CD4-positive, alpha-beta memory T cell (primary cell): ENCODE measurements around the gene HMGXB4. TPM values are rescaled to one million over a fixed set of nuclear protein-coding genes. Genes with fewer than 3 reads are reported as not detected.

Source experiments
- CTCF ChIA-PET: fragments of 350-600 bp; sonication (Branson Sonifier 250); formaldehyde crosslinking; loops from one replicate; lab custom pipeline; 2021; ENCODE audit warnings: inconsistent platforms; ENCODE audit not compliant: partially characterized antibody; lab: Charles Lee
- POLR2A ChIA-PET: fragments of 350-600 bp; sonication (Branson Sonifier 250); formaldehyde crosslinking; loops from one replicate; lab custom pipeline; 2021; ENCODE audit not compliant: partially characterized antibody; lab: Charles Lee
- DNase-seq, 5 donors: peaks; one replicate each; pipeline versions ENCODE4 v3.0.0 to v3.0.0-alpha.2; 2020 to 2022; ENCODE audit warnings: mixed read lengths in 1 of 5
- H3K27ac ChIP-seq: one replicate; pipeline ENCODE4 v1.7.0; 2013; ENCODE audit warnings: low read depth, low read length
- H3K27me3 ChIP-seq: 2 replicates; pipeline ENCODE4 v1.7.0; 2013; ENCODE audit warnings: mild to moderate bottlenecking, low read length, moderate library complexity; ENCODE audit not compliant: insufficient read depth
- H3K36me3 ChIP-seq: 2 replicates; pipeline ENCODE4 v1.7.0; 2013; ENCODE audit warnings: mild to moderate bottlenecking, low read length, moderate library complexity; ENCODE audit not compliant: insufficient read depth
- H3K4me1 ChIP-seq: 2 replicates; pipeline ENCODE4 v1.7.0; 2013; ENCODE audit warnings: mild to moderate bottlenecking, low read length, moderate library complexity; ENCODE audit not compliant: insufficient read depth
- H3K4me3 ChIP-seq, 2 donors: one replicate each; pipeline ENCODE4 v1.7.0; 2013; ENCODE audit warnings: low read length in 2 of 2, mild to moderate bottlenecking in 1 of 2
- H3K9me3 ChIP-seq, 2 donors: one replicate each; pipeline ENCODE4 v1.7.0; 2013; ENCODE audit warnings: low read length in 2 of 2, control low read depth in 1 of 2; ENCODE audit not compliant: control insufficient read depth in 1 of 2
- H3K27ac Mint-ChIP-seq, 7 donors: one replicate each; pipeline ENCODE4 v1.8.0; 2020 to 2021; ENCODE audit warnings: mixed read lengths in 7 of 7, mild to moderate bottlenecking in 6 of 7, inconsistent platforms in 3 of 7, moderate library complexity in 3 of 7
- H3K27me3 Mint-ChIP-seq, 2 donors: one replicate each; pipeline ENCODE4 v1.8.0; 2020 to 2021; ENCODE audit warnings: mixed read lengths in 2 of 2
- H3K36me3 Mint-ChIP-seq, 2 donors: one replicate each; pipeline ENCODE4 v1.8.0; 2020 to 2021; ENCODE audit warnings: mixed read lengths in 2 of 2, inconsistent platforms in 1 of 2, mild to moderate bottlenecking in 1 of 2
- H3K4me1 Mint-ChIP-seq, 4 donors: one replicate each; pipeline ENCODE4 v1.8.0; 2020 to 2021; ENCODE audit warnings: mixed read lengths in 4 of 4, mild to moderate bottlenecking in 1 of 4
- H3K4me3 Mint-ChIP-seq, 8 donors: one replicate each; pipeline ENCODE4 v1.8.0; 2020 to 2021; ENCODE audit warnings: mixed read lengths in 8 of 8, mild to moderate bottlenecking in 7 of 8, moderate library complexity in 6 of 8, inconsistent platforms in 3 of 8
- H3K9me3 Mint-ChIP-seq, 8 donors: one replicate each; pipeline ENCODE4 v1.8.0; 2020 to 2021; ENCODE audit warnings: mixed read lengths in 8 of 8, mild to moderate bottlenecking in 5 of 8, inconsistent platforms in 3 of 8, moderate library complexity in 1 of 8
- intact Hi-C: fragments of 100-400 bp; cut with micrococcal nuclease; formaldehyde crosslinking; loops from one replicate; pipeline ENCODE4 v1.15.1; 2023
- polyA plus RNA-seq, 2 donors: library from polyadenylated mRNA; unstranded; fragments of 300-500 nt; fragmentation: Illumina TruSeq; gene quantifications; one replicate each; pipeline ENCODE4 v1.2.3, GENCODE V29; 2021
- total RNA-seq, 2 experiments: library from RNA; stranded (reverse); gene quantifications; one replicate each; pipeline ENCODE4 v1.2.3, GENCODE V29; 2021

Gene HMGXB4
- total and polyA plus RNA-seq, 4 experiments from 2014 or later = 8.7 to 25.3 (median 17.5) TPM

DNA sequence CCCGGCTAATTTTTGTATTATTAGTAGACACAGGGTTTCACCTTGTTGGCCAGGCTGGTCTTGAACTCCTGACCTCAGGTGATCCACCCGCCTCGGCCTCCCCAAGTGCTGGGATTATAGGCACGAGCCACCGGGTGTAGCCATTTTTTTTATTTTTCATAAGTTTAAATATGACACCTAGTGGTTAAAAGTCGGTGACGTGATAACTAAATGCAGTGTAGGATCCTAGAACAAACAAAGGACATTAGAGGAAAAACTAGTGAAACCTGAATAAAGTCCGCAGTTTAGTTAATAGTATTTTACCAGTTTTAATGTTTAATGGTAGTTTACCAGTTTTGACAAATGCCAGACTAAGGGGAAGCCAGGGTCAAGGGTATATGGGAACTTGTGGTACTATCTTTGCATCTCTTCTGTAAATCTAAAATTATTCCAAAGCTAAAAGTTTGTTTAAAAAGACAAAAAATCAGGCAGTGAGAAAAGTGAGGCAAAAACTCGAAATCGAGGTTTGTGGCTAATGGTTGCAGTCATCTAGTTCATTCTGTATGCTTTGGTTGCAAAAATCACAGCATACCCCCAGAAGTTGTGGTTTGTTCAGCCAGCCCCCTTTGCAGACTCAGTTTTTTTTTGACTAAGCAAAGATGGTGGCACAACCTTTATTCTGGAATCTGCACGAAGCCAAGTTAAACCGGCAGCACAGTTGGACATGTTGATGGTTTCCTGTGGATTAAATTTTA, 72.0 kb downstream of the HMGXB4 start:
- POLR2A ChIA-PET = interaction anchor here (0.8 to 3.2 kb wide), 6 partner anchors 17 to 72 kb away, joined by 4 to 34 read pairs (median 8); partner anchors contain the start of genes HMGXB4 and TOM1
- H3K27ac Mint-ChIP-seq = peak overlapping the region; percentile 31 to 96 (median 77)

DNA sequence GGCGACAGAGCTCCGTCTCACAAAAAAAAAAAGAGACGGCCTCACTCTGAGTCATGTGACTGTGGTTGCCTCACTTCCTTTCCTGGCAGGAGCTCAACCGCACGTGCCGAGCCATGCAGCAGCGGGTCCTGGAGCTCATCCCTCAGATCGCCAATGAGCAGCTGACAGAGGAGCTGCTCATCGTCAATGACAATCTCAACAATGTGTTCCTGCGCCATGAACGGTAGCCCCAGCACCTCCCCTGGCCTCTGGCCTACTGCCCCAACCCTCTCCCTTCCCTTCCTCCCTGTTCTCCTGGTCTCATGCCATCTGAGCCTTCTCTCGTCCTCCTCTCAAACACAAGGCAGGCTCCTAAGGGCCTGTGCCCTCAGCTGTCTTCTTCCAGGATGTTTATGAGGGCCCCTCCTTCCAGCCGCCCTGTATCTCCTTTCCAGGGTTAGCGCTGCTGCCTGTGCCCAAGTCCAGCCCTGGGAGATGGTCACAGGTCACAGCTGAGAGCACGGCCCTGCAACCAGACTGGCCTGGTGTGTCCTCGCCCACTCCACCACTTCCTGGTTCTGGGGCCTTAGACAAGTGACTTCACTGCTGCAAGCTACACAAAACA, 73.1 kb downstream of the HMGXB4 start:
- peak overlapping the region; percentile 86 to 97 (median 93) for H3K27ac Mint-ChIP-seq
- CTCF ChIA-PET = interaction anchor here (0.9 to 4.3 kb wide), 11 partner anchors 14 to 73 kb away, joined by 3 to 26 read pairs (median 5); partner anchors contain the start of genes HMGXB4 and TOM1
- Histone ChIP-seq H3K27me3 (no peaks in the 10 kb centered on the region), H3K4me1 (peaks cover 49% of the 10 kb centered on the region), H3K9me3 (no peaks in the 10 kb centered on the region), H3K36me3 (peaks cover 72% of the 10 kb centered on the region), H3K4me3 (no peak overlapping the region), H3K27ac (peak overlapping the region; percentile 30)
- no peaks in the 10 kb centered on the region for H3K27me3 Mint-ChIP-seq
- H3K36me3 Mint-ChIP-seq = peaks cover 22 to 75% of the 10 kb centered on the region in 2 donors
- H3K4me1 Mint-ChIP-seq = peaks cover 17 to 59% (median 38%) of the 10 kb centered on the region in 4 donors
- intact Hi-C loops = loop anchor here (1.0 kb wide), 1 partner anchor 30 kb away; no protein-coding TSS in a partner anchor
- POLR2A ChIA-PET = interaction anchor here (0.8 to 3.2 kb wide), 9 partner anchors 10 to 73 kb away, joined by 4 to 34 read pairs (median 7); partner anchors contain the start of genes HMGXB4 and TOM1
- peaks cover 0 to 2% (median 0%) of the 10 kb centered on the region in 8 donors for H3K9me3 Mint-ChIP-seq
- peak; percentile 50 to 76 (median 52) for DNase-seq
- H3K4me3 Mint-ChIP-seq = peak overlapping the region; percentile 24 to 81 (median 70)

More for the DNA sequence above, 72.0 kb downstream of the HMGXB4 start:
- Histone ChIP-seq H3K4me1 (peaks cover 39% of the 10 kb centered on the region), H3K9me3 (no peaks in the 10 kb centered on the region), H3K36me3 (peaks cover 66% of the 10 kb centered on the region), H3K4me3 (no peak overlapping the region), H3K27ac (no peak overlapping the region), H3K27me3 (no peaks in the 10 kb centered on the region)
- Mint-ChIP-seq H3K36me3 (peaks cover 30 to 75% of the 10 kb centered on the region in 2 donors), H3K9me3 (peaks cover 0 to 2% (median 0%) of the 10 kb centered on the region in 8 donors), H3K4me1 (peaks cover 17 to 52% (median 32%) of the 10 kb centered on the region in 4 donors), H3K4me3 (peak overlapping the region in 4 of 8 donors; percentile 25 to 73 (median 34)), H3K27me3 (no peaks in the 10 kb centered on the region)
- intact Hi-C loops = no loop called here
- DNase-seq = no peak
- CTCF ChIA-PET = interaction anchor here (0.9 to 4.3 kb wide), 14 partner anchors 13 to 179 kb away, joined by 3 to 26 read pairs (median 3); partner anchors contain the start of genes HMGXB4 and TOM1

DNA sequence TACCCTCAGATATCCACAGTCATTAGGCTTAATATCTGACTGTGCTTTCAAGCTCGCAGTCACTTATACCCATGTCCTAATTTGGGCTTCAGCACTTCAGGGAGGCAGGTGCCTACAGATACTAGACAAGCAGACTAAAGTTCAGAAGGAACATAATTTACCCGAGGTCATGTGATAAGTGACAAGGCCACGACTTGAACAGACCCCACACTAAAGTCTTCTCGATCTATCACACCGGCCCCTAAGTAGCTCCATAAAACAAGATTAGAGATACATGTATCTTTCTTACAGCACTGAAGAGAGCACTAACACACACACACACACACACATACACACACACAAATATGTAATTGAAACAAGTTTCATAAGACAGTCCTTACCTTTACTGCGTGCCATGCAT, 75.0 kb downstream of the HMGXB4 start:
- ChIA-PET CTCF (interaction anchor here (4.3 kb wide), 1 partner anchor 34 kb away, joined by 26 read pairs; the partner anchor contains the start of gene TOM1), POLR2A (no interaction called here)
- H3K36me3 ChIP-seq = peaks cover 58% of the 10 kb centered on the region
- H3K4me1 ChIP-seq = peaks cover 58% of the 10 kb centered on the region
- DNase-seq = no peak
- no peaks in the 10 kb centered on the region for H3K27me3 ChIP-seq
- H3K27me3 Mint-ChIP-seq = no peaks in the 10 kb centered on the region
- no peak overlapping the region for H3K27ac ChIP-seq
- H3K36me3 Mint-ChIP-seq = peaks cover 15 to 73% of the 10 kb centered on the region in 2 donors
- H3K9me3 Mint-ChIP-seq = no peaks in the 10 kb centered on the region
- peaks cover 22 to 72% (median 43%) of the 10 kb centered on the region in 4 donors for H3K4me1 Mint-ChIP-seq
- H3K27ac Mint-ChIP-seq = peak overlapping the region in 6 of 7 donors; percentile 26 to 78 (median 52)
- no peaks in the 10 kb centered on the region for H3K9me3 ChIP-seq
- H3K4me3 ChIP-seq = no peak overlapping the region
- H3K4me3 Mint-ChIP-seq = no peak overlapping the region
- intact Hi-C loops = no loop called here

DNA sequence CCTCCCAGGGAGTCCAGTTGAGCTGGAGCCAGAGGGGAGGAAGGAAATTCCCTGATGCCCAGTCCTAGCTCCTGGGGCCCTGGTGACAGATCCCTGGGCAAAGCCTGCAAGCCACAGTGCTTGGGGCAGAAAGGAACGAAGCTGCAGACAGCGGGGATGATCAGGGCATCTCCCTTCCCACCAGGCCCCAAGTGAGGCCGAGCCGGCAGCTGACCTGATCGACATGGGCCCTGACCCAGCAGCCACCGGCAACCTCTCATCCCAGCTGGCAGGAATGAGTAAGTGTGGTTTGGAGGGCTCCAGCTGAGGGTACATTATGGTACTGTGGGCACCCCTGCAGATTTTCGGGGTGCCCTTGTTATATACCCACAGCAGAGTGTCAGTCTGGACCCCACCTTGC, 75.9 kb downstream of the HMGXB4 start:
- DNase-seq = no peak
- intact Hi-C loops = no loop called here
- Histone ChIP-seq H3K4me3 (no peak overlapping the region), H3K9me3 (no peaks in the 10 kb centered on the region), H3K36me3 (peaks cover 58% of the 10 kb centered on the region), H3K27me3 (no peaks in the 10 kb centered on the region), H3K4me1 (peaks cover 56% of the 10 kb centered on the region), H3K27ac (no peak overlapping the region)
- no peaks in the 10 kb centered on the region for H3K9me3 Mint-ChIP-seq
- ChIA-PET CTCF (no interaction called here), POLR2A (no interaction called here)
- H3K36me3 Mint-ChIP-seq = peaks cover 15 to 76% of the 10 kb centered on the region in 2 donors
- peaks cover 21 to 65% (median 41%) of the 10 kb centered on the region in 4 donors for H3K4me1 Mint-ChIP-seq
- no peaks in the 10 kb centered on the region for H3K27me3 Mint-ChIP-seq
- no peak overlapping the region for H3K4me3 Mint-ChIP-seq
- H3K27ac Mint-ChIP-seq = peak overlapping the region in 2 of 7 donors; percentile 52 to 78

DNA sequence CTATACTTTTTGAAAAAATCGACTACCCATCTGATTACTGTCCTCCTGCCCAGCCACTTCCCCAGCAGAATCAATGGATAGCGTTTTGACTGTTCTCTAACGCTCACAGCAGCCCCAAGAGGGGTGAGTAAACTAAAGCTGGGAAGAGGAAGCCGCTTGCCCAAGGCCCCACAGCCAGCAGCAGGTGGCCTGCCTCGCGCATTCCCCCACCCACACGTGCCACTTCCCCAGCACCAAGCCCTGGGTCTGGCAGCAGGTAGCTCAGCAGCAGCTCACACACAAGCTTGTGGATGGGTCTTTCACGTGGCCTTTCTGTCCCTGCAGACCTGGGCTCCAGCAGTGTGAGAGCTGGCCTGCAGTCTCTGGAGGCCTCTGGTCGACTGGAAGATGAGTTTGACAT, 76.7 kb downstream of the HMGXB4 start:
- H3K27ac Mint-ChIP-seq = peak overlapping the region in 6 of 7 donors; percentile 18 to 84 (median 60)
- ChIA-PET POLR2A (interaction anchor here (2.1 kb wide), 1 partner anchor 76 kb away, joined by 6 read pairs; the partner anchor contains the start of gene HMGXB4), CTCF (interaction anchor here (1.7 to 1.8 kb wide), 2 partner anchors 17 to 24 kb away, joined by 4 to 5 read pairs; no protein-coding TSS in a partner anchor)
- no peak for DNase-seq
- H3K4me1 ChIP-seq = peaks cover 48% of the 10 kb centered on the region
- no peaks in the 10 kb centered on the region for H3K9me3 ChIP-seq
- no peak overlapping the region for H3K4me3 ChIP-seq
- intact Hi-C loops = no loop called here
- no peak overlapping the region for H3K27ac ChIP-seq
- no peaks in the 10 kb centered on the region for H3K9me3 Mint-ChIP-seq
- peaks cover 61% of the 10 kb centered on the region for H3K36me3 ChIP-seq
- no peaks in the 10 kb centered on the region for H3K27me3 Mint-ChIP-seq
- peaks cover 20 to 61% (median 39%) of the 10 kb centered on the region in 4 donors for H3K4me1 Mint-ChIP-seq
- peaks cover 15 to 80% of the 10 kb centered on the region in 2 donors for H3K36me3 Mint-ChIP-seq
- no peaks in the 10 kb centered on the region for H3K27me3 ChIP-seq
- peak overlapping the region in 2 of 8 donors; percentile 1 to 11 for H3K4me3 Mint-ChIP-seq

DNA sequence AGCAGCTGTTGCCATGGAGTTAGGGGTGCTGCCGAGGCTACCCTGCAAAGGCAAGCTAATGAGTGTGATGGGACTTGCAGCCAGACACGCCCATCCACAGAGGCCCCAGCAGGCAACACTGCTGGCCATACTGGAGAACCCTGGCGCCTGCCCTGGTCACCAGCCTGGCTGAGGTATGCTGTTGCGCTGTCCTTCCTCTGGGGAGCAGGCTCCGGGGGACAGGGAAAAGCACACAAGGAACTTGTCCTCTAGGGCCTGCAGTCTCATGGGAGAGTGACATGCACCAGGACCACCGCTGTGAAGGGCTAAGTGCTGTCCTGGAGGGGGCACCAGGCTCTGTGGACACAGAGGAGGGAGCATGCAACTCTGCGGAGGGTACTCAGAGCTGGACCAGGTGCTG, 78.2 kb downstream of the HMGXB4 start:
- H3K4me3 ChIP-seq = no peak overlapping the region
- H3K9me3 ChIP-seq = no peaks in the 10 kb centered on the region
- peaks cover 34% of the 10 kb centered on the region for H3K4me1 ChIP-seq
- no peaks in the 10 kb centered on the region for H3K27me3 ChIP-seq
- H3K36me3 Mint-ChIP-seq = peaks cover 18 to 80% of the 10 kb centered on the region in 2 donors
- peak overlapping the region in 6 of 7 donors; percentile 48 to 84 (median 68) for H3K27ac Mint-ChIP-seq
- POLR2A ChIA-PET = interaction anchor here (1.1 to 2.1 kb wide), 2 partner anchors 36 to 78 kb away, joined by 5 to 6 read pairs; partner anchors contain the start of genes HMGXB4 and TOM1
- H3K27me3 Mint-ChIP-seq = no peaks in the 10 kb centered on the region
- DNase-seq = no peak
- CTCF ChIA-PET = interaction anchor here (1.7 to 1.8 kb wide), 2 partner anchors 15 to 25 kb away, joined by 4 to 5 read pairs; no protein-coding TSS in a partner anchor
- intact Hi-C loops = no loop called here
- peaks cover 59% of the 10 kb centered on the region for H3K36me3 ChIP-seq
- H3K4me1 Mint-ChIP-seq = peaks cover 12 to 46% (median 28%) of the 10 kb centered on the region in 4 donors
- H3K4me3 Mint-ChIP-seq = peak overlapping the region in 3 of 8 donors; percentile 20 to 44 (median 41)
- no peaks in the 10 kb centered on the region for H3K9me3 Mint-ChIP-seq
- H3K27ac ChIP-seq = no peak overlapping the region
